Measurements from ENCODE around the gene ABTB2.

Gene ABTB2

GRCh38 chr11:34157163-34157562, 200.6 kb downstream of the ABTB2 start:
- Histone ChIP-seq H3K9me3 (ENCODE audit: control insufficient read depth, low read length) (no peaks in the 10 kb centered on the region), H3K36me3 (ENCODE audit: control insufficient read depth, insufficient read depth, low read length) (peaks cover 65% of the 10 kb centered on the region), H3K4me3 (ENCODE audit: extremely low read depth, insufficient read depth, low read length, poor library complexity, severe bottlenecking) (no peak overlapping the region), H3K27ac (ENCODE audit: low read depth, low read length, severe bottlenecking) (no peak overlapping the region), H3K4me1 (ENCODE audit: control insufficient read depth, insufficient read depth, low read length, poor library complexity, severe bottlenecking) (peaks cover 6% of the 10 kb centered on the region)
- WGBS, 2 experiments (ENCODE audit: insufficient coverage in 2 of 2): 93 to 98% methylated on average over 8 to 9 of the region's 9 CpGs

- 95 to 100% methylated on average over 2 of the region's 2 CpGs for WGBS, 2 experiments (ENCODE audit: insufficient coverage in 2 of 2)
- Histone ChIP-seq H3K27ac (ENCODE audit: low read depth, low read length, severe bottlenecking) (no peak overlapping the region), H3K4me1 (ENCODE audit: control insufficient read depth, insufficient read depth, low read length, poor library complexity, severe bottlenecking) (no peaks in the 10 kb centered on the region), H3K36me3 (ENCODE audit: control insufficient read depth, insufficient read depth, low read length) (peaks cover 62% of the 10 kb centered on the region), H3K9me3 (ENCODE audit: control insufficient read depth, low read length) (no peaks in the 10 kb centered on the region), H3K4me3 (ENCODE audit: extremely low read depth, insufficient read depth, low read length, poor library complexity, severe bottlenecking) (no peak overlapping the region)
These were observed 202.1 kb downstream of the ABTB2 start for GRCh38 chr11:34155757-34156062.

GRCh38 chr11:34155057-34155756, 202.6 kb downstream of the ABTB2 start:
- Histone ChIP-seq H3K27ac (ENCODE audit: low read depth, low read length, severe bottlenecking) (no peak overlapping the region), H3K4me3 (ENCODE audit: extremely low read depth, insufficient read depth, low read length, poor library complexity, severe bottlenecking) (no peak overlapping the region), H3K9me3 (ENCODE audit: control insufficient read depth, low read length) (no peaks in the 10 kb centered on the region), H3K4me1 (ENCODE audit: control insufficient read depth, insufficient read depth, low read length, poor library complexity, severe bottlenecking) (no peaks in the 10 kb centered on the region), H3K36me3 (ENCODE audit: control insufficient read depth, insufficient read depth, low read length) (peaks cover 64% of the 10 kb centered on the region)
- WGBS, 2 experiments (ENCODE audit: insufficient coverage in 2 of 2): 93 to 96% methylated on average over 14 to 15 of the region's 15 CpGs

GRCh38 chr11:34154059-34154875, 203.5 kb downstream of the ABTB2 start:
- Histone ChIP-seq H3K27ac (ENCODE audit: low read depth, low read length, severe bottlenecking) (no peak overlapping the region), H3K36me3 (ENCODE audit: control insufficient read depth, insufficient read depth, low read length) (peaks cover 69% of the 10 kb centered on the region)

GRCh38 chr11:34151916-34152845, 205.6 kb downstream of the ABTB2 start:
- Histone ChIP-seq H3K36me3 (ENCODE audit: control insufficient read depth, insufficient read depth, low read length) (peaks cover 73% of the 10 kb centered on the region), H3K9me3 (ENCODE audit: control insufficient read depth, low read length) (no peaks in the 10 kb centered on the region), H3K27ac (ENCODE audit: low read depth, low read length, severe bottlenecking) (no peak overlapping the region), H3K4me1 (ENCODE audit: control insufficient read depth, insufficient read depth, low read length, poor library complexity, severe bottlenecking) (peaks cover 8% of the 10 kb centered on the region), H3K4me3 (ENCODE audit: extremely low read depth, insufficient read depth, low read length, poor library complexity, severe bottlenecking) (no peak overlapping the region)
- WGBS, 2 experiments (ENCODE audit: insufficient coverage in 2 of 2): 95 to 96% methylated on average over 11 to 14 of the region's 18 CpGs

More at GRCh38 chr11:34154059-34154875, 203.5 kb downstream of the ABTB2 start:
- Histone ChIP-seq H3K4me3 (ENCODE audit: extremely low read depth, insufficient read depth, low read length, poor library complexity, severe bottlenecking) (no peak overlapping the region), H3K9me3 (ENCODE audit: control insufficient read depth, low read length) (no peaks in the 10 kb centered on the region), H3K4me1 (ENCODE audit: control insufficient read depth, insufficient read depth, low read length, poor library complexity, severe bottlenecking) (peaks cover 3% of the 10 kb centered on the region)
- 96% methylated on average over 13 to 14 of the region's 16 CpGs for WGBS, 2 experiments (ENCODE audit: insufficient coverage in 2 of 2)

GRCh38 chr11:34151166-34151565, 206.6 kb downstream of the ABTB2 start:
- Histone ChIP-seq H3K4me3 (ENCODE audit: extremely low read depth, insufficient read depth, low read length, poor library complexity, severe bottlenecking) (no peak overlapping the region), H3K27ac (ENCODE audit: low read depth, low read length, severe bottlenecking) (no peak overlapping the region), H3K4me1 (ENCODE audit: control insufficient read depth, insufficient read depth, low read length, poor library complexity, severe bottlenecking) (peaks cover 8% of the 10 kb centered on the region), H3K9me3 (ENCODE audit: control insufficient read depth, low read length) (no peaks in the 10 kb centered on the region), H3K36me3 (ENCODE audit: control insufficient read depth, insufficient read depth, low read length) (peaks cover 82% of the 10 kb centered on the region)
- WGBS, 2 experiments (ENCODE audit: insufficient coverage in 2 of 2): 82 to 83% methylated on average over 4 to 5 of the region's 5 CpGs

GRCh38 chr11:34150494-34151151, 207.2 kb downstream of the ABTB2 start:
- Histone ChIP-seq H3K36me3 (ENCODE audit: control insufficient read depth, insufficient read depth, low read length) (peaks cover 85% of the 10 kb centered on the region), H3K4me1 (ENCODE audit: control insufficient read depth, insufficient read depth, low read length, poor library complexity, severe bottlenecking) (peaks cover 8% of the 10 kb centered on the region)
- 96 to 97% methylated on average over 5 of the region's 6 CpGs for WGBS, 2 experiments (ENCODE audit: insufficient coverage in 2 of 2)

GRCh38 chr11:34149786-34150185, 208.0 kb downstream of the ABTB2 start:
- Histone ChIP-seq H3K27ac (ENCODE audit: low read depth, low read length, severe bottlenecking) (no peak overlapping the region), H3K4me3 (ENCODE audit: extremely low read depth, insufficient read depth, low read length, poor library complexity, severe bottlenecking) (no peak overlapping the region), H3K36me3 (ENCODE audit: control insufficient read depth, insufficient read depth, low read length) (peaks cover 85% of the 10 kb centered on the region), H3K4me1 (ENCODE audit: control insufficient read depth, insufficient read depth, low read length, poor library complexity, severe bottlenecking) (peaks cover 8% of the 10 kb centered on the region), H3K9me3 (ENCODE audit: control insufficient read depth, low read length) (no peaks in the 10 kb centered on the region)
- 89 to 94% methylated on average over 13 of the region's 13 CpGs for WGBS, 2 experiments (ENCODE audit: insufficient coverage in 2 of 2)

More at GRCh38 chr11:34150494-34151151, 207.2 kb downstream of the ABTB2 start:
- H3K4me3 ChIP-seq (ENCODE audit: extremely low read depth, insufficient read depth, low read length, poor library complexity, severe bottlenecking): no peak overlapping the region
- H3K9me3 ChIP-seq (ENCODE audit: control insufficient read depth, low read length): no peaks in the 10 kb centered on the region
- H3K27ac ChIP-seq (ENCODE audit: low read depth, low read length, severe bottlenecking): no peak overlapping the region

GRCh38 chr11:34149274-34149673, 208.5 kb downstream of the ABTB2 start:
- WGBS, 2 experiments (ENCODE audit: insufficient coverage in 2 of 2): 94 to 96% methylated on average over 6 to 7 of the region's 7 CpGs
- Histone ChIP-seq H3K9me3 (ENCODE audit: control insufficient read depth, low read length) (no peaks in the 10 kb centered on the region), H3K4me1 (ENCODE audit: control insufficient read depth, insufficient read depth, low read length, poor library complexity, severe bottlenecking) (peaks cover 8% of the 10 kb centered on the region), H3K4me3 (ENCODE audit: extremely low read depth, insufficient read depth, low read length, poor library complexity, severe bottlenecking) (no peak overlapping the region), H3K36me3 (ENCODE audit: control insufficient read depth, insufficient read depth, low read length) (peaks cover 85% of the 10 kb centered on the region), H3K27ac (ENCODE audit: low read depth, low read length, severe bottlenecking) (peak overlapping the region; percentile 75)

Measured in mesodermal cell (in vitro differentiated cells).